Measurements from ENCODE around the gene RTCA. TPM values are rescaled to one million over a fixed set of nuclear protein-coding genes. Genes with fewer than 3 reads are reported as not detected.
A peak's percentile ranks its signal among the peaks of the same experiment; 100 is the strongest.

The RTCA gene
- 60.4 and 62.3 TPM in 2 replicates for total RNA-seq (2022)
- percentile 92 among the genes with signal in this experiment for Bru-seq, nascent RNA
- percentile 90 among the genes with signal in this experiment for BruChase-seq, experiment 1, labeled RNA remaining after a 6-hour chase
- percentile 93 among the genes with signal in this experiment for BruChase-seq, experiment 2, labeled RNA remaining after a 2-hour chase
- long read RNA-seq, transcript RTCA-203 (11 exons, 2,535 nt) = major isoform, 70 of 101 reads
- long read RNA-seq, partial matches to known transcripts = 2 of 101 reads
- long read RNA-seq, other reads (novel, unspliced or antisense) = 27 of 101 reads

DNA sequence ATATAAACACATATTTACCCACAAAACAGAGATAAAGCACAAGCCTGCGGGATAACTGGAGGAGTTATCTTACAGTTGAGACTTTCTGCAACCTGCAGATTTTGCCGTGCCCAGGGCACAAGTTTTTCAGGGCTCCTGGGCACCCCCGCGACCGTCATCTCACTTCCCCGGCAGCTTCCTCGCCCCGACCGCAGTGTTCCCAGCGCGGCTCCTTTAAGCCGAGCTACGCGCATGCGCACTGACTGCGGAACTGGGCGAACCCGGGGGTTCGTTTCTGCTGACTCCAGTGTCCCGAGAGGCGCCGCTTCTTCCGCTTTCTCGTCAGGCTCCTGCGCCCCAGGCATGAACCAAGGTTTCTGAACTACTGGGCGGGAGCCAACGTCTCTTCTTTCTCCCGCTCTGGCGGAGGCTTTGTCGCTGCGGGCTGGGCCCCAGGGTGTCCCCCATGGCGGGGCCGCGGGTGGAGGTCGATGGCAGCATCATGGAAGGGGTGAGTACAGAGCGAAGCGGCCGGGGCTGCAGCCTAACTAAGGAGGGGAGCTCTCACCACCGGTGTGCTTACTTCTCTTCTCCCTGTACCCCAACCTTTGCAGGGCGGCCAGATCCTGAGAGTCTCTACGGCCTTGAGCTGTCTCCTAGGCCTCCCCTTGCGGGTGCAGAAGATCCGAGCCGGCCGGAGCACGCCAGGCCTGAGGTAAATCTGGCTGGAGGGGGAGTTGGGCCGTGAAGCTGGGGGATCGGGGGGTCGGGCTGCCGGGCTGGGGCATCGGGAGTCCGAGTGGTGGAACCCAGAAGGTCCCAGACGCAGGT, at the start of gene RTCA:
TSS of gene RTCA (plus strand) at position 286 of the 810 bp plus-strand sequence. CDS start at position 446, 160 bp downstream.
- intact Hi-C loops (cut with micrococcal nuclease) = loop anchor here (1.0 to 2.0 kb wide), 3 partner anchors 85 to 458 kb away; partner anchors contain the start of genes SASS6 and TRMT13
- POLR2A ChIA-PET = interaction anchor here (0.5 to 4.3 kb wide), 40 partner anchors 9 to 1603 kb away, joined by 3 to 114 read pairs (median 4); partner anchors contain the start of genes AGL, CDC14A, DBT and EXTL2
- DNase-seq (ENCODE audit: unreplicated experiment) = peak; percentile 98
- Mint-ChIP-seq H3K36me3 (ENCODE audit: insufficient read depth, unreplicated experiment) (peaks cover 53% of the 10 kb centered on the region), H3K27ac (ENCODE audit: low read depth, unreplicated experiment) (peak within 1 kb of the TSS; percentile 85), H3K4me3 (ENCODE audit: unreplicated experiment) (peak within 1 kb of the TSS; percentile 90), H3K4me1 (ENCODE audit: insufficient read depth, unreplicated experiment) (peaks cover 10% of the 10 kb centered on the region), H3K9me3 (ENCODE audit: unreplicated experiment) (no peaks in the 10 kb centered on the region), H3K27me3 (ENCODE audit: insufficient read depth, unreplicated experiment) (no peaks in the 10 kb centered on the region)
- no TSS peak for BruUV-seq (replicated peaks)
- TF ChIP-seq, protein P1, sequence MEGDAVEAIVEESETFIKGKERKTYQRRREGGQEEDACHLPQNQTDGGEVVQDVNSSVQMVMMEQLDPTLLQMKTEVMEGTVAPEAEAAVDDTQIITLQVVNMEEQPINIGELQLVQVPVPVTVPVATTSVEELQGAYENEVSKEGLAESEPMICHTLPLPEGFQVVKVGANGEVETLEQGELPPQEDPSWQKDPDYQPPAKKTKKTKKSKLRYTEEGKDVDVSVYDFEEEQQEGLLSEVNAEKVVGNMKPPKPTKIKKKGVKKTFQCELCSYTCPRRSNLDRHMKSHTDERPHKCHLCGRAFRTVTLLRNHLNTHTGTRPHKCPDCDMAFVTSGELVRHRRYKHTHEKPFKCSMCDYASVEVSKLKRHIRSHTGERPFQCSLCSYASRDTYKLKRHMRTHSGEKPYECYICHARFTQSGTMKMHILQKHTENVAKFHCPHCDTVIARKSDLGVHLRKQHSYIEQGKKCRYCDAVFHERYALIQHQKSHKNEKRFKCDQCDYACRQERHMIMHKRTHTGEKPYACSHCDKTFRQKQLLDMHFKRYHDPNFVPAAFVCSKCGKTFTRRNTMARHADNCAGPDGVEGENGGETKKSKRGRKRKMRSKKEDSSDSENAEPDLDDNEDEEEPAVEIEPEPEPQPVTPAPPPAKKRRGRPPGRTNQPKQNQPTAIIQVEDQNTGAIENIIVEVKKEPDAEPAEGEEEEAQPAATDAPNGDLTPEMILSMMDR (IDR thresholded peaks at IDR 0.05; ENCODE audit: unreplicated experiment) = no peak
- CTCF ChIA-PET = interaction anchor here (0.5 to 1.8 kb wide), 21 partner anchors 8 to 1012 kb away, joined by 3 to 13 read pairs (median 3); partner anchors contain the start of genes CDC14A, DBT and EXTL2

DNA sequence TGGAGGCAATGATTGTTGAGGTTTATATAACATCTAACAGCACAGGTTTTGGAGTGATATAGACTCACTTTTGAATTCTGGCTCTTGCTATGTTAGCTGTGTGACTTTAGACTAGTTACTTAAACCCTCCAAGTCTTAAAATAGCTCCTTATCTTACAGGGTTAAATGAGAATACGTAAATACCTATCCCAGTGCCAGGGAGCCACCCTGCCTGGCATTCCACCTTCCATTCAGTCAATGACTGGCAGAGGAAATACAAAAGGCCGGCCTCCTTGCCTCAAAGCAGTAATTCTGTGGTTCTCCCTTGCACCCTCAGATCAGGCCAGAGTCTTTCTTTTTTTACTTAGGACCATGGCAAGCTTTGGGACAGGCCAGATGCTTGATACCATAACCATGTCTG, 48.2 kb upstream of the RTCA start:
- Mint-ChIP-seq H3K4me3 (ENCODE audit: unreplicated experiment) (no peak overlapping the region), H3K4me1 (ENCODE audit: insufficient read depth, unreplicated experiment) (no peaks in the 10 kb centered on the region), H3K27me3 (ENCODE audit: insufficient read depth, unreplicated experiment) (no peaks in the 10 kb centered on the region), H3K36me3 (ENCODE audit: insufficient read depth, unreplicated experiment) (peaks cover 46% of the 10 kb centered on the region), H3K27ac (ENCODE audit: low read depth, unreplicated experiment) (no peak overlapping the region), H3K9me3 (ENCODE audit: unreplicated experiment) (no peaks in the 10 kb centered on the region)
- BruUV-seq (replicated peaks) = no TSS peak
- TF ChIP-seq, protein P1 (IDR thresholded peaks at IDR 0.05; ENCODE audit: unreplicated experiment) = no peak
- intact Hi-C loops (cut with micrococcal nuclease) = no loop called here
- ChIA-PET CTCF (no interaction called here), POLR2A (interaction anchor here (0.6 kb wide), 1 partner anchor 79 kb away, joined by 3 read pairs; no protein-coding TSS in a partner anchor)
- DNase-seq (ENCODE audit: unreplicated experiment) = no peak

DNA sequence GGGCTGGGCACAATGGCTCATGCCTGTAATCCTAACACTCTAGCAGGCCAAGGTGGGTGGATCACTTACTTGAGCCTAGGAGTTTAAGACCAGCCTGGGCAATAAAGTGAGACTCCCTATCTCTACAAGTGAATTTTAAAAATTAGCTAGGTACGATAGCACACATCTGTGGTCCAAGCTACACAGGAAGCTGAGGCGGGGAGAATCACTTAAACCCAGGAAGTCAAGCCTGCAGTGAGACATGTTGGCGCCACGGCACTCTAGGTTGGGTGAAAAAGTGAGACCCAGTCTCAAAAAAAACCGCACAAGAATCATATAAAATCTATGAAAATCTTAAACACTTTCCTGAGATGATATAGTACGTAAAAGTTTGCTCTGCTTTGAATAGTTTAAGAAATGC, 46.6 kb upstream of the RTCA start:
- no peak overlapping the region for H3K27ac Mint-ChIP-seq (ENCODE audit: low read depth, unreplicated experiment)
- TF ChIP-seq, protein P1 (IDR thresholded peaks at IDR 0.05; ENCODE audit: unreplicated experiment) = no peak
- BruUV-seq (replicated peaks) = no TSS peak
- H3K27me3 Mint-ChIP-seq (ENCODE audit: insufficient read depth, unreplicated experiment) = no peaks in the 10 kb centered on the region
- H3K4me3 Mint-ChIP-seq (ENCODE audit: unreplicated experiment) = no peak overlapping the region
- peaks cover 34% of the 10 kb centered on the region for H3K36me3 Mint-ChIP-seq (ENCODE audit: insufficient read depth, unreplicated experiment)
- no peak for DNase-seq (ENCODE audit: unreplicated experiment)
- H3K4me1 Mint-ChIP-seq (ENCODE audit: insufficient read depth, unreplicated experiment) = no peaks in the 10 kb centered on the region
- intact Hi-C loops (cut with micrococcal nuclease) = no loop called here
- H3K9me3 Mint-ChIP-seq (ENCODE audit: unreplicated experiment) = no peaks in the 10 kb centered on the region
- POLR2A ChIA-PET = no interaction called here
- CTCF ChIA-PET = no interaction called here

DNA sequence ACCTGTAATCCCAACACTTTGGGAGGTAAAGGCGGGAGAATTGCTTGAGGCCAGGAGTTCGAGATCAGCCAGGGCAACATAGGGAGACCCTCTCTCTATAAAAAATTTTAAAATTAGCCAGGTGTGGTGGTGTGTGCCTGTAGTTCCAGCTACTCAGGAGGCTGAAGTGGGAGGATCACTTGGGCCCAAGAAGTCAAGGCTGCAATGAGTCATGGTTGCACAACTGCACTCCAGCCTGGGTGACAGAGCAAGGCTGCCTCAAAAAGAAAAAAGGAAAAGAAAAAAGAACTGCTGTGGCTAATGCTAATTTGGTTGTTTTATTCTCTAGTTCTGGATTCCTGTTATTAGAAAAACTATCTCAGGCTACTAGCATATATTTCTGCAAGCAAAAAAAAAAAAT, 46.1 kb upstream of the RTCA start:
- peaks cover 30% of the 10 kb centered on the region for H3K36me3 Mint-ChIP-seq (ENCODE audit: insufficient read depth, unreplicated experiment)
- H3K4me1 Mint-ChIP-seq (ENCODE audit: insufficient read depth, unreplicated experiment) = no peaks in the 10 kb centered on the region
- POLR2A ChIA-PET = no interaction called here
- BruUV-seq (replicated peaks) = no TSS peak
- H3K27ac Mint-ChIP-seq (ENCODE audit: low read depth, unreplicated experiment) = no peak overlapping the region
- H3K27me3 Mint-ChIP-seq (ENCODE audit: insufficient read depth, unreplicated experiment) = no peaks in the 10 kb centered on the region
- CTCF ChIA-PET = no interaction called here
- no peaks in the 10 kb centered on the region for H3K9me3 Mint-ChIP-seq (ENCODE audit: unreplicated experiment)
- DNase-seq (ENCODE audit: unreplicated experiment) = peak; percentile 35
- H3K4me3 Mint-ChIP-seq (ENCODE audit: unreplicated experiment) = no peak overlapping the region
- intact Hi-C loops (cut with micrococcal nuclease) = no loop called here
- TF ChIP-seq, protein P1 (IDR thresholded peaks at IDR 0.05; ENCODE audit: unreplicated experiment) = no peak

All from MCF 10A (cell line).